ENCODE results near the gene CALML5. TPM values are rescaled to one million over a fixed set of nuclear protein-coding genes. Genes with fewer than 3 reads are reported as not detected.

The CALML5 gene
- total RNA-seq, 4 donors from 2014 or later = not detected

GRCh38 chr10:5514226-5514850 is 15.0 kb upstream of the CALML5 start:
- TF ChIP-seq CTCF (IDR thresholded peaks at IDR 0.05; ENCODE audit: low read depth) = no peak

GRCh38 chr10:5512881-5513612 is 13.7 kb upstream of the CALML5 start:
- TF ChIP-seq CTCF (IDR thresholded peaks at IDR 0.05; ENCODE audit: low read depth) = no peak

GRCh38 chr10:5512331-5512730 is 13.0 kb upstream of the CALML5 start:
- TF ChIP-seq CTCF (IDR thresholded peaks at IDR 0.05; ENCODE audit: low read depth) = no peak

GRCh38 chr10:5511885-5512280 is 12.5 kb upstream of the CALML5 start:
- TF ChIP-seq CTCF (IDR thresholded peaks at IDR 0.05; ENCODE audit: low read depth) = no peak

GRCh38 chr10:5511231-5511884 is 12.0 kb upstream of the CALML5 start:
- no peak for TF ChIP-seq CTCF (IDR thresholded peaks at IDR 0.05; ENCODE audit: low read depth)

GRCh38 chr10:5510281-5511072 is 11.1 kb upstream of the CALML5 start:
- TF ChIP-seq CTCF (IDR thresholded peaks at IDR 0.05; ENCODE audit: low read depth) = no peak
